ENCODE measurements around the gene GCLC. TPM values are rescaled to one million over a fixed set of nuclear protein-coding genes. Genes with fewer than 3 reads are reported as not detected.
"Not testable (repeated sequence)": the region's sequence is repeated elsewhere in the genome, so short reads cannot be mapped to it uniquely, and the experiment has no call there.

The GCLC gene
- total and polyA plus RNA-seq, 8 donors = 20.8 to 41.5 (median 33.8) TPM

- no peaks in the 10 kb centered on the region for H3K36me3 ChIP-seq
- H3K27me3 ChIP-seq = no peaks in the 10 kb centered on the region
- TF ChIP-seq, protein P1, sequence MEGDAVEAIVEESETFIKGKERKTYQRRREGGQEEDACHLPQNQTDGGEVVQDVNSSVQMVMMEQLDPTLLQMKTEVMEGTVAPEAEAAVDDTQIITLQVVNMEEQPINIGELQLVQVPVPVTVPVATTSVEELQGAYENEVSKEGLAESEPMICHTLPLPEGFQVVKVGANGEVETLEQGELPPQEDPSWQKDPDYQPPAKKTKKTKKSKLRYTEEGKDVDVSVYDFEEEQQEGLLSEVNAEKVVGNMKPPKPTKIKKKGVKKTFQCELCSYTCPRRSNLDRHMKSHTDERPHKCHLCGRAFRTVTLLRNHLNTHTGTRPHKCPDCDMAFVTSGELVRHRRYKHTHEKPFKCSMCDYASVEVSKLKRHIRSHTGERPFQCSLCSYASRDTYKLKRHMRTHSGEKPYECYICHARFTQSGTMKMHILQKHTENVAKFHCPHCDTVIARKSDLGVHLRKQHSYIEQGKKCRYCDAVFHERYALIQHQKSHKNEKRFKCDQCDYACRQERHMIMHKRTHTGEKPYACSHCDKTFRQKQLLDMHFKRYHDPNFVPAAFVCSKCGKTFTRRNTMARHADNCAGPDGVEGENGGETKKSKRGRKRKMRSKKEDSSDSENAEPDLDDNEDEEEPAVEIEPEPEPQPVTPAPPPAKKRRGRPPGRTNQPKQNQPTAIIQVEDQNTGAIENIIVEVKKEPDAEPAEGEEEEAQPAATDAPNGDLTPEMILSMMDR (IDR thresholded peaks at IDR 0.05) = no peak
- H3K4me1 ChIP-seq = no peaks in the 10 kb centered on the region
- H3K4me3 ChIP-seq = no peak overlapping the region
- ATAC-seq (no peak), DNase-seq (no peak)
- no peak overlapping the region for H3K27ac ChIP-seq
- no peaks in the 10 kb centered on the region for H3K9me3 ChIP-seq
- intact Hi-C loops (cut with DNase I) = no loop called here
Measured at GRCh38 chr6:53565886-53566285, 21.0 kb upstream of the GCLC start.

DNA sequence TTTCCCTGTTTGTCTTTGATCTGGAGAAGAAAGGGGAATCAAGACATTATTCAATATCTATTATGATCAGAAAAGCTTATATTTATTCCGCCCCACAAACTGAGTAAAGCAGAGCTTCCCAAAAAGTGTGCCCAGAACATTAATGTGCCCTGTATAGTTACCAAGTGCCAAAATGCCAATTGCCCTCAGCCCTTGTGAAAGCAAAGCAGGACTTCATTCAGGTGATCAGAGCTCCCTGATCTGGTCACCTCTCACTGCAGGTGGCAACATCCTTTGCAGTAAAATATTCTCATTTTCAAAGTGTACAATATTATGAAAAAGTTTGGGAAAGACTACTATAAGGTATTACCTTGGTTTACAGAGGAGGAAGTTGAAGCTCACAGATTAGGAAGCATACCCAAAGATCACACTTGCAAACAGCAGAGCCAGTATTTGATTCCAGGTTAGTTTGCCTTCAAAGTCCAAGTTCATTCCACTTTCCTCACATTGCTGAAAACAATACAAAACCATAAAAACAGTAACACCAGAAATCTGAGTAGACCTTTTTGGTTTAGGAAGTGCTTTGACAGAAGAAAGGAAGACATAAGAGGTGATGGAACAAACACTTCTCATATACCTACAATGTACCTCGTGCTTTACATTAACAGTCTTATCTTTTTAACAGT lies 19.6 kb upstream of the GCLC start:
- Histone ChIP-seq H3K4me1 (no peaks in the 10 kb centered on the region), H3K4me3 (no peak overlapping the region), H3K9me3 (peaks cover 0 to 8% of the 10 kb centered on the region in 2 donors), H3K36me3 (no peaks in the 10 kb centered on the region), H3K27ac (no peak overlapping the region), H3K27me3 (no peaks in the 10 kb centered on the region)
- DNase-seq = no peak
- TF ChIP-seq, protein P1 (IDR thresholded peaks at IDR 0.05) = no peak
- intact Hi-C loops (cut with DNase I) = no loop called here
- no peak for ATAC-seq

GRCh38 chr6:53556986-53557715 lies 12.2 kb upstream of the GCLC start:
- no peak for ATAC-seq
- Histone ChIP-seq H3K4me1 (no peaks in the 10 kb centered on the region), H3K27ac (no peak overlapping the region), H3K9me3 (peaks cover 0 to 19% of the 10 kb centered on the region in 2 donors), H3K4me3 (no peak overlapping the region), H3K36me3 (no peaks in the 10 kb centered on the region), H3K27me3 (no peaks in the 10 kb centered on the region)
- DNase-seq = no peak
- intact Hi-C loops (cut with DNase I) = no loop called here
- TF ChIP-seq, protein P1 (IDR thresholded peaks at IDR 0.05) = no peak

GRCh38 chr6:53553600-53553999 lies 8.7 kb upstream of the GCLC start:
- intact Hi-C loops (cut with DNase I); H3K4me3 ChIP-seq; H3K4me1 ChIP-seq; DNase-seq; ATAC-seq; H3K36me3 ChIP-seq; H3K9me3 ChIP-seq; H3K27me3 ChIP-seq; H3K27ac ChIP-seq: not testable (repeated sequence)

- H3K27ac ChIP-seq; H3K27me3 ChIP-seq; H3K36me3 ChIP-seq; ATAC-seq; DNase-seq; H3K4me3 ChIP-seq; intact Hi-C loops (cut with DNase I); H3K9me3 ChIP-seq: not testable (repeated sequence)
- H3K4me1 ChIP-seq = peaks cover 0 to 15% of the 10 kb centered on the region in 2 donors
Measured at GRCh38 chr6:53551681-53552080, 6.8 kb upstream of the GCLC start.

DNA sequence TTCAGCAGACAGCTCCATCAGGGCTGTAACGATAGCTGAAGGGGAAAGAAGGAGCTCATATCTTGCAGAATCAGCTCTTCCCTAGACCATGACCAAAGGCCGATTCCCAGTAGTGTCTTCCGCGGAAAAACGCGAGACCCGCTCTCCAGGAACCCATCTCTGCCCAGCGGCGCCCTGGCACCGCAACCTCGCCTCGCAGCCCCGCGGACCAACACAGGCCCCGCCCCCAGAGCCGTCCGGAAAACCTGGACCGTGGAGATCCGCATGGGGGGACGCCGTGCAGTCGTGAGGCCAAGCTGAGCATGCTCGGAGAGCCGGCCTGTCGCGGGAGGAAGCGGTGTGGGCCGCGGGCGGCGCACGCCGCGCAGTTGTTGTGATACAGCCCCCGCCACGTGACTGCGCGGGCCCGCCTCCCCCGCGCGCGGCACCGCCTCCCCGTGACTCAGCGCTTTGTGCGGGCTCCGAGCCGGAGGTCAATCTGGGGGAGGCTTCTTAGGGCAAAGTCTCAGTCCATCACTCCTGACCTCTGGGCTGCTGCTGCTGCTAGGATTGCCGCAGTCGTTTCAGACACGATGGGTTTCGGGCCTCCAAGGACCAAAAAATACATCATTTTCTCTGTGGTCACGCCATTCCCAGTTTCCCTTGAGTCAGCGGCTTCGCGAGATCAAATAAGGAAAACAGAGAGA lies 3.1 kb upstream of the GCLC start:
- Histone ChIP-seq H3K27ac (peak overlapping the region; percentile 77 to 87), H3K27me3 (peaks cover 0 to 21% of the 10 kb centered on the region in 2 donors), H3K4me3 (peak overlapping the region; percentile 42 to 48), H3K9me3 (no peaks in the 10 kb centered on the region), H3K4me1 (peaks cover 0 to 32% of the 10 kb centered on the region in 2 donors), H3K36me3 (no peaks in the 10 kb centered on the region)
- peak; percentile 95 for ATAC-seq
- intact Hi-C loops (cut with DNase I) = loop anchor here in 1 of 2 donors (10.0 kb wide), 1 partner anchor 107 kb away; no protein-coding TSS in a partner anchor
- peak; percentile 93 to 99 (median 98) for DNase-seq
- TF ChIP-seq, protein P1 (IDR thresholded peaks at IDR 0.05) = no peak
